ENCODE data around the gene ASB18.

- no peak for TF ChIP-seq TCF7L2 (IDR thresholded peaks at IDR 0.05; ENCODE audit: low read depth, low read length)
- no peak for TF ChIP-seq HOXD1 (CRISPR knock-in tag; IDR thresholded peaks at IDR 0.05)
- TF ChIP-seq JUND (CRISPR knock-in tag; IDR thresholded peaks at IDR 0.05) = no peak
- TF ChIP-seq, protein P1, sequence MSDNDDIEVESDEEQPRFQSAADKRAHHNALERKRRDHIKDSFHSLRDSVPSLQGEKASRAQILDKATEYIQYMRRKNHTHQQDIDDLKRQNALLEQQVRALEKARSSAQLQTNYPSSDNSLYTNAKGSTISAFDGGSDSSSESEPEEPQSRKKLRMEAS (IDR thresholded peaks at IDR 0.05) = no peak
- TF ChIP-seq ESRRA (CRISPR knock-in tag; IDR thresholded peaks at IDR 0.05; ENCODE audit: low read depth) = no peak
- no peak for TF ChIP-seq ZNF44 (CRISPR knock-in tag; IDR thresholded peaks at IDR 0.05)
- TF ChIP-seq EP300 (IDR thresholded peaks at IDR 0.05; ENCODE audit: low read depth in 2 of 2, low read length in 2 of 2) = no peak
- TF ChIP-seq EP300 (CRISPR knock-in tag; IDR thresholded peaks at IDR 0.05; ENCODE audit: borderline replicate concordance) = no peak
- no peak for TF ChIP-seq CTCF (CRISPR knock-in tag; IDR thresholded peaks at IDR 0.05)
These were observed 7.6 kb upstream of the ASB18 start for GRCh38 chr2:236271851-236272250.
